Measurements from ENCODE around the gene ABI1.
"Not testable (repeated sequence)": the region's sequence is repeated elsewhere in the genome, so short reads cannot be mapped to it uniquely, and the experiment has no call there.

ABI1 gene

GRCh38 chr10:26804418-26805393, 56.1 kb downstream of the ABI1 start:
- no peak for DNase-seq (ENCODE audit: low read depth)

- DNase-seq (ENCODE audit: low read depth), result no peak
Measured at GRCh38 chr10:26803849-26804248, 56.9 kb downstream of the ABI1 start.

GRCh38 chr10:26802527-26802926, 58.2 kb downstream of the ABI1 start:
- DNase-seq (ENCODE audit: low read depth), result no peak

DNA sequence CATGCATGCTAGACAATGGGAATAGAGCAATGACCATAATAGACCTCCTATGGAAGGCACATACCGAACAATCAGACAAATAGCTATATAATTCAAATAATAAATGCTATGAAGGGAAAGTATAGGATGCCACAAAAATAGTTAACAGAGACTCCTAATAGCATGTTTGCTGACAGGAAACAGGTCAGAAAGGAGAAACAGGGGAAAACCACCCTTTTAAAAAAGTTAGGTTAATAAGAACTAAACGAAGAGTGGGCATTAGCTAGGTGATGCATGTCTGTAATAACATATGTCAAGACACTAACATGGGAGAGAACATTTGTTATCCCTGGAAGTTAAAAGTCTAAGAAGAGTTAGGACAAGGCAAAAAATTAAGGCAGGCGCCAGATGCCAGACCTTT, 58.9 kb downstream of the ABI1 start:
- no peak for DNase-seq (ENCODE audit: low read depth)

- no peak for DNase-seq (ENCODE audit: low read depth)
Measured at GRCh38 chr10:26801274-26801673, 59.5 kb downstream of the ABI1 start.

GRCh38 chr10:26800468-26800867, 60.3 kb downstream of the ABI1 start:
- no peak for DNase-seq (ENCODE audit: low read depth)

- DNase-seq (ENCODE audit: low read depth), result no peak
Measured at GRCh38 chr10:26799342-26799741, 61.4 kb downstream of the ABI1 start.

DNA sequence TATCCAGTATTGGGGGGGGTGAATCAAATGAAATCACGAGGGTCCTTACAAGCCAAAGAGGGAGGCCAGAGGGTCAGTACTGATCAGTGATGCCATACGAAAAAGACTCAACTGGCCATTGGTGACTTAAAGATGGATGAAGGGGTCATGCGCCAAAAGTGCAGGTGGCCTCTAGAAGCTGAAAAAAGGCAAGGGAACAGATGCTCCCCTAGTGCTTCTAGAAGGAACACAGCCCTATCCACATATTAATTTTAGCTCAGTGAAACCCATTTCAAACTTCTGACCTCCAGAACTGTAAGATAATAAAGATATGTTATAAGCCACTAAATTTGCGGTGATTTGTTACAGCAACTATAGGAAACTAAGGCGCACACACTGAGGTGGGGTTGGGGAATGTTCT, 62.5 kb downstream of the ABI1 start:
- no peak for DNase-seq (ENCODE audit: low read depth)

DNA sequence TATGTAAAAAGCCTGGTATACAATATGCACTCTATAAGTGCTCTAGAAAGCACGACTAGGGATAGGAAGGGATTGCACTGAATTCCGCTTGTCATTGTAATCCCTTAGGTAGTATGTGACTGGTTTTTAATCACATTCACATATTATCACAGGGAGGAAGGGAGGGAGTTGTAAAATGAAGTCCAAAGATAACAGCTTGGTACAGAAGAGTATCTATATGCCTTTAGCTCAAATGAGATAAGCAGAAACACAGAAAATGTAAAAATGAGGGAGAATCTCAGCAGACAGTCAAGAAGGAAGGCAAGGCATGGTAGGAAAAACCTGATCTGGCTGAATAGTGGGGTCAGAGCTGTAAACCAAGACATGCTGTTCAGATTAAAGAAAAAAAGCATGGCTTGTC, 63.4 kb downstream of the ABI1 start:
- no peak for DNase-seq (ENCODE audit: low read depth)

DNA sequence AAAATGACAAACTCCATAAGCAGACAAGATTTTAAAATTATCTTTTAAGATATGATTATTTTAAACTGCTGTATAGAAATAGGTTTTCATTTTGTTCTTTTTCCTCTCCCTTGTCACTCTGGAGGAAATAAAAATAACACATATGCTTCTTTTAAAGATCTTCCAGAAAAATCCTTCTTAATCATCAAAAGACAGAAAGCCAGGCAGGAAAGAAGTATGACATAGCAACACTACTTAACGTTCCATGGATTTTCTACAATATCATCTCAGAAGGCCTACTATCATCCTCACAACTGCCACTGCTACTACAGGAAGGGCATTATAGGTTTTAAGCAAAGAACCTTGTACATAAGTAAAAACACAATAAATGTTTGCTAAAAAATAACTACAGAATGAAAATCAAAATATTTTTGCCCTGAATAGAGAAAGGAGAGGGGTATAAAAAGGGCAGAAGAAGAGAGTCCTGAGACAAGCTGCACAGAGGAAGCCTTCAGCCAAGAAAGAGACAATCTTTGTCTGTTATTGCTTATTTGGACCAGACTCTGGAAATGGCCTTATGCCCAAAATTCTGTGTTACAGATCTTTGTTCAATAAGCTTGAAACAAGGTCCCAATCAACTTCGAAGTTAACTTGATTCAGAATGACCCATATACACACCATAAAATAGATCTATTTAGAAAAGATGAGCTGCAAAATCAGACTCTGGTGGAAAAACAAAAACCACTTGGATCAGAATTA, 67.8 kb downstream of the ABI1 start:
- DNase-seq (ENCODE audit: low read depth), result no peak

DNA sequence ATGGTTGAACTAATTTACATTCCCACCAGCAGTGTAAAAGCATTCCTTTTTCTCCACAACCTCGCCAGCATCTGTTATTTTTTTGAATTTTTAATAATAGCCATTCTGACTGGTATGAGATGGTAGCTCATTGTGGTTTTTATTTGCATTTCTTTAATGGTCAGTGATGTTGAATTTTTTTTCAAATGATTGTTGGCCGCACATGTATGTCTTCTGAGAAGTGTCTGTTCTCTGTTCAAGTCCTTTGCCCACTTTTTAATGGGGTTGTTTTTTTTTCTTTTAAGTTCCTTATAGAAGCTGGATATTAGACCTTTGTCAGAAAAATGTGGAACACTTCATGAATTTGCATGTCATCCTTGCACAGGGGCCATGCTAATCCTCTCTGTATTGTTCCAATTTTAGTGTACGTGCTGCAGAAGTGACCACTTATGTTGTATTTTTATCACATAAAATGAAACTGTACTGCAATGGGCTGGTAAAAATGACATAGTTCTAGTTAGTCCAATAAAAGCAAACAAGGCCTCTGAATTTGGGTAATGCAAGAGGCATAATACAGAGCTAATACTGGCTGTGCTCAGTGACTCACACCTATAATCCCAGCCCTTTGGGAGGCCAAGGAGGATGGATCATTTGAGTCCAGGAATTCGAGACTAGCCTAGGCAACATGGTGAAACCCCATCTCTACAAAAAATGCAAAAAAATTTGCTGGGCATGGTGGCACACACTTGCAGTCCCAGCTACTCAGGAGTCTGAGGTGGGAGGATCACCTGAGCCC, 70.3 kb downstream of the ABI1 start:
- no peak for DNase-seq (ENCODE audit: low read depth)

DNA sequence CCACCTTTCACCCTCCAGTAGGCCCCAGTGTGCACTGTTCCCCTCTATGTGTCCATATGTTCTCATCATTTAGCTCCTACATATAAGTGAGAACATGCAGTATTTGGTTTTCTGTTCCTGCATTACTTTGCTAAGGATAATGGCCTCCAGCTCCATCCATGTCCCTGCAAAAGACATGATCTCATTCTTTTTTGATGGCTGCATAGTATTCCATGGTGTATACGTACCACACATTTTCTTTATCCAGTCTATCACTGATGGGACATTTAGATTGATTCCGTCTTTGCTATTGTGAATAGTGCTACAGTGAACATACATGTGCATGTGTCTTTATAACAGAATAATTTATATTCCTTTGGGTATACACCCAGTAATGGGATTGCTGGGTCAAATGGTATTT, 71.0 kb downstream of the ABI1 start:
- DNase-seq (ENCODE audit: low read depth), result not testable (repeated sequence)

- no peak for DNase-seq (ENCODE audit: low read depth)
Measured at GRCh38 chr10:26787362-26787761, 73.4 kb downstream of the ABI1 start.

DNA sequence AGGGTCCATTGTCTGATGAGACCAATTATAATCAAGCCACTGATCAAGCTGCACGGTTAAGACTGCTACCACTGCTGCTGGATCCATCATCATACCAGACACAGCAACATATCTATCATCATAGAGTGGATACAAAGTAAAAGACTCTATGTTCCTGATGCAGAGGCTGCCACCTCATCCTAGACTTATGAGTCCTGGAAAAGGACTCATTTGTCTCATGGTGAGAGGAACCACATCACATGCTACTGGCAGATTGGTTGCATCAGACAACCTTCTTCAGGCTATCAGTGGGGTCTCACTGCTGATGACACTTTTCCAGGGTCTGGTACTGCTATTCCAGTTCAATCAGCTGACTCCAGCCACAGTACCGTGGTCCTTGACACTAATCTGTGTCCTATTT, 79.0 kb downstream of the ABI1 start:
- no peak for DNase-seq (ENCODE audit: low read depth)

GRCh38 chr10:26780793-26781601, 79.8 kb downstream of the ABI1 start:
- peak; percentile 77 for DNase-seq (ENCODE audit: low read depth)

DNA sequence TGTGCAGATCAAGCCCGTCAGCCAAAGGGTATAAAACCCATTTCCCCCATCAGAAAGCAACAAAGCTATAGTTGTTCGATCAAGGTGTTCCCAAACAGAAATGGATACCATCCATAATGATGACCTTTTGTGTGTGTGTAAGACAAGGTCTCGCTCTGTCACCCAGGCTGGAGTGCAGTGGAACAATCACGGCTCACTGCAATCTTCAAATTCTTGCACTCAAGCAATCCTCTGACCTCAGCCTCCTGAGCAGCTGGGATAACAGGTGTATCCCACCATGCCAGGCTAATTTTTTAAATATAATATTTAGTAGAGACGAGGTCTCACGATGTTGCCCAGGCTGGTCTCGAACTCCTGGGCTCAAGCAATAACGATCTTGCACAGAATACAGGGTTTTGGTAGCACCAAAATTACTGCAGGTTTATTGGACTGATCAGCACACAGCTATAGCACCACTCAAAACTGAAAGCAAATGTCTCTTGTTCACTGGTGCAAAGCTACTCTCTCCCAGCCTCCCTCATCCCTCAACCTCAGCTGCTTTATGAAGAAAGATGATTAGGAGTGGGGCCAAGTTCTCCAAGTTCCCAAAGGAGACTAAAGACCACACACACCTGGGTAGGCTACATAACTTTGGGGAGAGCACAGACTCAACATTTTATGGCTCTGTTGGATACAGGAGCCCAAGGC, 80.5 kb downstream of the ABI1 start:
- no peak for DNase-seq (ENCODE audit: low read depth)

- DNase-seq (ENCODE audit: low read depth), result no peak
Measured at GRCh38 chr10:26779176-26779860, 81.4 kb downstream of the ABI1 start.

GRCh38 chr10:26777686-26778085, 83.1 kb downstream of the ABI1 start:
- DNase-seq (ENCODE audit: low read depth), result no peak

DNA sequence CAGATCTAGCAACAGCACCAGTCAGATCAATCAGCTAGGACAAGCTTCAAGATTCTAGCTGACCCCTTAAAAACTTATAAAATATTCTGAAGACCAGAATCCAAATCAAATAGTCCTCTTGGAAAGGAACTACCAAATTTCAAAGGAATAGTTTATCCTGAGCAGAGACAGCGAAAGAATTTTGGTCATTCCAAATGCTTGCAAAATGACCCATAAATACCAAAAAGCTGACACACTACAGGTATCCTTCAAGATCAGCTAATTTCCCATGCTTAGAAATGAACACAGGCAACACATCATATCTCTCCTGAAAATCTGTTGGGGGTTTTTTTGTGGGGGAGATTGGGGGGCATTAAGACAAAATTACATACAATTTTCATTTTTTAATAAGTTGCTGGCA, 84.5 kb downstream of the ABI1 start:
- no peak for DNase-seq (ENCODE audit: low read depth)

- DNase-seq (ENCODE audit: low read depth), result no peak
Measured at GRCh38 chr10:26773633-26774032, 87.1 kb downstream of the ABI1 start.

All from GM04504 (cell line).